GM19395 (cell line): ENCODE measurements around the gene DBET.
"Not testable (repeated sequence)": the region's sequence is repeated elsewhere in the genome, so short reads cannot be mapped to it uniquely, and the experiment has no call there.

Experiments used
- ATAC-seq: cut with Tn5 transposase; IDR thresholded peaks from one replicate; pipeline ENCODE4 v1.9.1; 2021; ENCODE audit warnings: mild to moderate bottlenecking, moderate library complexity; ENCODE audit not compliant: unreplicated experiment

Gene DBET

GRCh38 chr4:190064342-190064741, at the start of gene DBET:
Gene DBET, plus strand, starts transcription at chr4:190064502.
- not testable (repeated sequence) for ATAC-seq

GRCh38 chr4:190014771-190015537, 49.3 kb upstream of the DBET start:
- ATAC-seq = peak; percentile 62

- ATAC-seq = no peak
Observed at GRCh38 chr4:190015538-190016368, 48.5 kb upstream of the DBET start.

- no peak for ATAC-seq
Observed at GRCh38 chr4:190016369-190017289, 47.7 kb upstream of the DBET start.

GRCh38 chr4:190017357-190018200, 46.7 kb upstream of the DBET start:
- ATAC-seq = no peak

- ATAC-seq = no peak
Observed at GRCh38 chr4:190018201-190018920, 45.9 kb upstream of the DBET start.

GRCh38 chr4:190019023-190019858, 45.1 kb upstream of the DBET start:
- ATAC-seq = no peak

- not testable (repeated sequence) for ATAC-seq
Observed at GRCh38 chr4:190019859-190020463, 44.3 kb upstream of the DBET start.

GRCh38 chr4:190020790-190021717, 43.2 kb upstream of the DBET start:
- no peak for ATAC-seq

- not testable (repeated sequence) for ATAC-seq
Observed at GRCh38 chr4:190021973-190022372, 42.3 kb upstream of the DBET start.

- ATAC-seq = peak; percentile 49
Observed at GRCh38 chr4:190022614-190023281, 41.6 kb upstream of the DBET start.

- not testable (repeated sequence) for ATAC-seq
Observed at GRCh38 chr4:190027156-190027555, 37.1 kb upstream of the DBET start, which contains the start of gene FRG2. Gene FRG2, minus strand, starts transcription at chr4:190027256. Its CDS starts 52 bp downstream, at chr4:190027204.

- ATAC-seq = not testable (repeated sequence)
Observed at GRCh38 chr4:190031264-190031663, 33.0 kb upstream of the DBET start.

- ATAC-seq = not testable (repeated sequence)
Observed at GRCh38 chr4:190037704-190038388, 26.5 kb upstream of the DBET start.

GRCh38 chr4:190040873-190041272, 23.4 kb upstream of the DBET start:
- ATAC-seq = not testable (repeated sequence)

- ATAC-seq = not testable (repeated sequence)
Observed at GRCh38 chr4:190047627-190048026, 16.7 kb upstream of the DBET start.
